Tibial nerve (tissue), 4 donors: ENCODE data around the gene NELL2.

Experiments used
- CTCF ChIP-seq, 5 experiments: fragments of 200-600 bp in 3 of 5; fragments of 450-650 bp in 2 of 5; sonication (generic) in 3 of 5; IDR thresholded peaks; one replicate each; pipeline ENCODE4 v1.5.1; 2016 to 2019; ENCODE audit warnings: antibody characterized with exemption in 5 of 5, mild to moderate bottlenecking in 3 of 5, moderate library complexity in 2 of 5
- EP300 ChIP-seq, 2 donors: sonication (generic); formaldehyde crosslinking; IDR thresholded peaks; one replicate each; pipeline ENCODE4 v1.6.1; 2017; ENCODE audit warnings: antibody characterized with exemption in 2 of 2, mild to moderate bottlenecking in 1 of 2
- POLR2A ChIP-seq, 2 donors: fragments of 450-650 bp; IDR thresholded peaks; one replicate each; pipeline ENCODE4 v1.6.1; 2017; ENCODE audit warnings: antibody characterized with exemption in 2 of 2, mild to moderate bottlenecking in 2 of 2, moderate library complexity in 2 of 2

GRCh38 chr12:44500423-44500822, 375.7 kb downstream of the NELL2 start:
- TF ChIP-seq POLR2A (IDR thresholded peaks at IDR 0.05) = no peak
- TF ChIP-seq CTCF (IDR thresholded peaks at IDR 0.05) = no peak
- no peak for TF ChIP-seq EP300 (IDR thresholded peaks at IDR 0.05)
